ENCODE measurements around the gene FKBP5.
"Not testable (repeated sequence)": the region's sequence is repeated elsewhere in the genome, so short reads cannot be mapped to it uniquely, and the experiment has no call there.

DNA sequence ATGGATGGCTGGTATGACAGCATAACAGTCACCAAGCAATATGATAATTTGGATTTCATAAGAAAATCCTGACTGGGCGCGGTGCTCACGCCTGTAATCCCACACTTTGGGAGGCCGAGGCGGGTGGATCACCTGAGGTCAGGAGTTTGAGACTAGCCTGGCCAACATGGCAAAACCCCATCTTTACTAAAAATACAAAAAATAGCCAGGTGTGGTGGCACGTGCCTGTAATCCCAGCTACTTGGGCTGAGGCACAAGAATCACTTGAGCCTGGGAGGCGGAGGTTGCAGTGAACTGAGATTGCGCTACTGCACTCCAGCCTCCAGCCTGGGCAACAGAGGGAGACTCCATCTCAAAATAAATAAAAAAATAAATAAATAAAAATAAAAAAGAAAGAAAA, 90.1 kb downstream of the FKBP5 start:
- not testable (repeated sequence) for TF ChIP-seq POLR2A (IDR thresholded peaks at IDR 0.05; ENCODE audit: low read depth, low read length); TAF1 (IDR thresholded peaks at IDR 0.05; ENCODE audit: borderline replicate concordance, low read depth, low read length)

All from GM12892 (cell line).